Effector memory CD4-positive, alpha-beta T cell (primary cell): ENCODE data around the gene PARD3B.

ENCODE experiments used
- DNase-seq, 3 donors: peaks; one replicate each; pipeline ENCODE4 v3.0.0-alpha.2; 2020
- H3K27ac ChIP-seq: 2 replicates; pipeline ENCODE4 v1.7.0; 2013; ENCODE audit warnings: mild to moderate bottlenecking, low read length, moderate library complexity; ENCODE audit not compliant: insufficient read depth, poor library complexity, severe bottlenecking
- H3K27me3 ChIP-seq: replicated peaks from 2 replicates; pipeline ENCODE4 v1.7.0; 2013; ENCODE audit warnings: mild to moderate bottlenecking, low read length; ENCODE audit not compliant: insufficient read depth, control insufficient read depth, poor library complexity, severe bottlenecking
- H3K36me3 ChIP-seq: 2 replicates; pipeline ENCODE4 v1.7.0; 2013; ENCODE audit warnings: mild to moderate bottlenecking, low read length, moderate library complexity; ENCODE audit not compliant: control insufficient read depth, insufficient read depth
- H3K4me1 ChIP-seq: 2 replicates; pipeline ENCODE4 v1.7.0; 2013; ENCODE audit warnings: low read length, mild to moderate bottlenecking; ENCODE audit not compliant: control insufficient read depth, insufficient read depth, poor library complexity, severe bottlenecking
- H3K4me3 ChIP-seq: 2 replicates; pipeline ENCODE4 v1.7.0; 2013; ENCODE audit warnings: low read length, low read depth, mild to moderate bottlenecking; ENCODE audit not compliant: insufficient read depth, poor library complexity, severe bottlenecking
- H3K9me3 ChIP-seq: 2 replicates; pipeline ENCODE4 v1.7.0; 2013; ENCODE audit warnings: mild to moderate bottlenecking, low read length, moderate library complexity; ENCODE audit not compliant: control insufficient read depth

PARD3B gene

GRCh38 chr2:205245001-205245400, 699.7 kb downstream of the PARD3B start:
- Histone ChIP-seq H3K27me3 (no peaks in the 10 kb centered on the region), H3K27ac (no peak overlapping the region), H3K9me3 (no peaks in the 10 kb centered on the region), H3K4me3 (no peak overlapping the region), H3K36me3 (no peaks in the 10 kb centered on the region), H3K4me1 (no peaks in the 10 kb centered on the region)
- no peak for DNase-seq

DNA sequence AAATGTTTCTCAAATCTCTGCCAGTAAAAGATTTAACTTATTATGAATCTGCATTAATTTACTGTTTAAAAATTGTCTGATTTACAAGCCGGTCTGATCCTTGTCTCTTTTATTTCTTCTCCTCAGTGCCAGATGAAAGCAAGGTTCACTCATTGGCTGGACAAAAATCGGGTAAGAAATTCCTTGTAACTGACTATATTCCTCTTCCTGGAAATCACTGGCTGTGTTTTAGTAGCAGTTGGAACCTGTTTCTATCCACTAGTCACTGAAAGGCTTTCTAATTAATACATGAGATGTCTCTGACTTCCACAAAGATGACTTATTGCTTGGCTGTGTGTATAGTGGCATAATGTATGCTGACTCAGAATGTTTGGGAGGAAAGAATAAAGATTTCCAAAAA, 700.4 kb downstream of the PARD3B start:
- H3K27ac ChIP-seq = no peak overlapping the region
- DNase-seq = no peak

DNA sequence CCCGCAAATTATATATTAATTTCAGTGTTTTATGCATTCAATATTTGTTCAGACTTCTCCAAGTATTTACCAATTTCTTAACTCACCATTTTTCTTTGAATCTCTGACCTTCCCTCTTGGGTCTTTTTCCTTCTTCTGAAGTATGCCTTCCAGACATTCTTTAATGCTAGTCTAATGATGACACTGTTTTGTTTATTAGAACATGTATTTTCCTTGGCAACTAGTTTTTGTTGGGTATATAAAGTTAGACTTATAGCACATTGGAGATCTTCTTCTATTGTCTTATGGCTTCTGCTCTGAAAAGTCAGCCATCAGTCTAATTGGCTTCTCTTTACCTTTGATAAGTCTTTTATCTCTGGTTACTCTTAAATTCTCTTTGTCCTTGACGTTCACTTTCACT, 713.8 kb downstream of the PARD3B start:
- H3K27ac ChIP-seq = no peak overlapping the region
- H3K27me3 ChIP-seq = no peaks in the 10 kb centered on the region
- no peaks in the 10 kb centered on the region for H3K9me3 ChIP-seq
- H3K36me3 ChIP-seq = no peaks in the 10 kb centered on the region
- no peaks in the 10 kb centered on the region for H3K4me1 ChIP-seq
- no peak for DNase-seq
- H3K4me3 ChIP-seq = no peak overlapping the region

More for the DNA sequence above, 700.4 kb downstream of the PARD3B start:
- no peaks in the 10 kb centered on the region for H3K27me3 ChIP-seq
- no peak overlapping the region for H3K4me3 ChIP-seq
- no peaks in the 10 kb centered on the region for H3K4me1 ChIP-seq
- H3K9me3 ChIP-seq = no peaks in the 10 kb centered on the region
- no peaks in the 10 kb centered on the region for H3K36me3 ChIP-seq

- no peaks in the 10 kb centered on the region for H3K36me3 ChIP-seq
- H3K27me3 ChIP-seq = no peaks in the 10 kb centered on the region
- no peaks in the 10 kb centered on the region for H3K4me1 ChIP-seq
- no peak for DNase-seq
- H3K4me3 ChIP-seq = no peak overlapping the region
- H3K27ac ChIP-seq = no peak overlapping the region
- no peaks in the 10 kb centered on the region for H3K9me3 ChIP-seq
These were observed 716.3 kb downstream of the PARD3B start for GRCh38 chr2:205261516-205262020.

- no peak for DNase-seq
- no peak overlapping the region for H3K4me3 ChIP-seq
- H3K36me3 ChIP-seq = no peaks in the 10 kb centered on the region
- H3K9me3 ChIP-seq = no peaks in the 10 kb centered on the region
- no peak overlapping the region for H3K27ac ChIP-seq
- H3K4me1 ChIP-seq = no peaks in the 10 kb centered on the region
- H3K27me3 ChIP-seq = no peaks in the 10 kb centered on the region
These were observed 722.0 kb downstream of the PARD3B start for GRCh38 chr2:205267323-205267722.

GRCh38 chr2:205270689-205271088, 725.4 kb downstream of the PARD3B start:
- Histone ChIP-seq H3K27ac (no peak overlapping the region), H3K9me3 (no peaks in the 10 kb centered on the region), H3K4me3 (no peak overlapping the region), H3K36me3 (no peaks in the 10 kb centered on the region), H3K4me1 (no peaks in the 10 kb centered on the region), H3K27me3 (no peaks in the 10 kb centered on the region)
- no peak for DNase-seq

GRCh38 chr2:205273148-205273547, 727.9 kb downstream of the PARD3B start:
- Histone ChIP-seq H3K4me1 (no peaks in the 10 kb centered on the region), H3K27ac (no peak overlapping the region), H3K27me3 (no peaks in the 10 kb centered on the region), H3K36me3 (no peaks in the 10 kb centered on the region), H3K9me3 (no peaks in the 10 kb centered on the region), H3K4me3 (no peak overlapping the region)
- DNase-seq = no peak

DNA sequence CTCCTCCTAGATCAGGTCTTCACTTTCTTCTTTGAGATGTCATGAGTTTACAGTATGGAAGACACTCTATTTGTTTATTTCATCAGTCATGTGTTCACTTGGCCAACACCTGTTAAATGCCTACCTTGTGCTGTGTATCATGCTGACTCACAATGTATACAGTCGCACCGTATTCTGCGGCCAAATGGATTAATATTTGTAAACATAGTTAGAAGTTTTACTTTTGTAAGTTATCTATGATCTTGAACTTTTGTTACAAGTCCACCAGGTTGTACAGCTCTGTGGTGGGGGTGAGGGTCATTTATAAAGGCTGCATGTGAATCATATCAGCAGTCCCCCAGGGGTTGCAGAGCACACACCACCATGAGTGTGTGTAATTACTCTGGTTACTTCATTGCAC, 728.4 kb downstream of the PARD3B start:
- H3K36me3 ChIP-seq = no peaks in the 10 kb centered on the region

GRCh38 chr2:205274801-205275200, 729.5 kb downstream of the PARD3B start:
- no peaks in the 10 kb centered on the region for H3K4me1 ChIP-seq
- no peak overlapping the region for H3K27ac ChIP-seq
- H3K27me3 ChIP-seq = no peaks in the 10 kb centered on the region
- H3K4me3 ChIP-seq = no peak overlapping the region
- no peaks in the 10 kb centered on the region for H3K36me3 ChIP-seq
- H3K9me3 ChIP-seq = no peaks in the 10 kb centered on the region
- DNase-seq = no peak

More for the DNA sequence above, 728.4 kb downstream of the PARD3B start:
- Histone ChIP-seq H3K9me3 (no peaks in the 10 kb centered on the region), H3K27me3 (no peaks in the 10 kb centered on the region), H3K27ac (no peak overlapping the region), H3K4me3 (no peak overlapping the region), H3K4me1 (no peaks in the 10 kb centered on the region)
- no peak for DNase-seq

DNA sequence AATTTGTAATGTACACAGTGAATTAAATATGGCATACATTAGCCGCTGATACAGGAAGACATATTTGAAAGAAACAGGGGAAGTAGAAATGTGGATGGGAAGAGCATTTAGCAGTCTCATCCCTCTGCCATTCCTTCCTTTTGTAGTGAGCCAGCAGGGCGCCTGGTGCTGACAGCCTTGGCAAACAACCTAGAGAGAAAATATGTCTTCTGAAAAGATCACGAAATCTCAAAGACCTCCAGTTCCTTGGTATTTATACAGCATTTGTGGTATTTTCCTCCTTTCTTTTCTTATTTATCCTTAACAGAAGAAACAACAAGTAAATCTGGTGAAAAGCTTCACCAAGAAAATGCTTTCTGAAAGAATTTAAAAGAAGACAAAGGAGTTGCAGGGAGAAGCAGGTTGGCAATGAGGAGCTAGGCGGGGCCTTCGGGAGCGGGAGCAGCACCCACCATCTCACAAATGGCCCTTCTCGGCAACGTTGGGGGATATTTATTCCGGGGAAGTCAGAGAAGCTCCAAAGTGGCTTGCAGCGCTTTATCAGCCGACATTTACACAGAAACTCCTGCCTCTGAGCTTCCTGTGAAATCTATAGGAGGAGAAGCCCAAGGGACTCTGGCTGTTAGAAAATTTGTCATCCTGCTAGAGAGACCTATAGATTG, 731.0 kb downstream of the PARD3B start:
- H3K4me3 ChIP-seq = no peak overlapping the region
- no peak overlapping the region for H3K27ac ChIP-seq
- no peaks in the 10 kb centered on the region for H3K27me3 ChIP-seq
- no peaks in the 10 kb centered on the region for H3K9me3 ChIP-seq
- no peaks in the 10 kb centered on the region for H3K36me3 ChIP-seq
- no peaks in the 10 kb centered on the region for H3K4me1 ChIP-seq
- no peak for DNase-seq
